Trophoblast cell (in vitro differentiated cells and primary cell): Measurements from ENCODE around the gene EXOSC1.

Source experiments
- DNase-seq, 2 donors: peaks; one replicate each; pipeline ENCODE4 v3.0.0-alpha.2; 2016
- H2AFZ ChIP-seq: 2 replicates; pipeline ENCODE4 v1.6.1; 2013; ENCODE audit warnings: low read length, moderate library complexity, mild to moderate bottlenecking; ENCODE audit not compliant: insufficient read depth, poor library complexity
- H2AK5ac ChIP-seq: 2 replicates; pipeline ENCODE4 v1.6.1; 2013; ENCODE audit warnings: mild to moderate bottlenecking, low read length
- H2BK120ac ChIP-seq: 2 replicates; pipeline ENCODE4 v1.6.1; 2013; ENCODE audit warnings: low read length, mild to moderate bottlenecking, moderate library complexity; ENCODE audit not compliant: insufficient read depth, poor library complexity
- H2BK12ac ChIP-seq: 2 replicates; pipeline ENCODE4 v1.6.1; 2013; ENCODE audit warnings: mild to moderate bottlenecking, low read length, moderate library complexity
- H2BK5ac ChIP-seq: 2 replicates; pipeline ENCODE4 v1.6.1; 2013; ENCODE audit warnings: low read length, low read depth, moderate library complexity, mild to moderate bottlenecking; ENCODE audit not compliant: poor library complexity
- H3K14ac ChIP-seq: 2 replicates; pipeline ENCODE4 v1.6.1; 2013; ENCODE audit warnings: mild to moderate bottlenecking, low read length
- H3K18ac ChIP-seq: 2 replicates; pipeline ENCODE4 v1.6.1; 2013; ENCODE audit warnings: mild to moderate bottlenecking, low read length
- H3K23ac ChIP-seq: 2 replicates; pipeline ENCODE4 v1.6.1; 2013; ENCODE audit warnings: low read length
- H3K27ac ChIP-seq: 2 replicates; pipeline ENCODE4 v1.5.1; 2013; ENCODE audit warnings: low read depth, mild to moderate bottlenecking, inconsistent platforms, low read length, moderate library complexity
- H3K27me3 ChIP-seq: 2 replicates; pipeline ENCODE4 v1.6.1; 2013; ENCODE audit warnings: inconsistent platforms, mild to moderate bottlenecking, low read length, moderate library complexity; ENCODE audit not compliant: insufficient read depth
- H3K36me3 ChIP-seq, 2 experiments: 1 replicate in 1 of 2; 2 replicates in 1 of 2; pipeline ENCODE4 v1.6.1; 2013; ENCODE audit warnings: low read length in 2 of 2, mild to moderate bottlenecking in 2 of 2, moderate library complexity in 1 of 2; ENCODE audit not compliant: insufficient read depth in 2 of 2, control insufficient read depth in 1 of 2
- H3K4ac ChIP-seq: 2 replicates; pipeline ENCODE4 v1.6.1; 2013; ENCODE audit warnings: low read depth, mild to moderate bottlenecking, low read length, moderate library complexity
- H3K4me1 ChIP-seq, 2 experiments: 1 replicate in 1 of 2; 2 replicates in 1 of 2; pipeline ENCODE4 v1.6.1; 2013; ENCODE audit warnings: low read length in 2 of 2, mild to moderate bottlenecking in 2 of 2, moderate library complexity in 1 of 2; ENCODE audit not compliant: insufficient read depth in 2 of 2, control insufficient read depth in 1 of 2
- H3K4me2 ChIP-seq: 2 replicates; pipeline ENCODE4 v1.6.1; 2013; ENCODE audit warnings: inconsistent platforms, mild to moderate bottlenecking, low read length, moderate library complexity
- H3K4me3 ChIP-seq: 2 replicates; pipeline ENCODE4 v1.5.1; 2013; ENCODE audit warnings: mild to moderate bottlenecking, low read depth, low read length, inconsistent platforms
- H3K79me1 ChIP-seq: one replicate; pipeline ENCODE4 v1.6.1; 2013; ENCODE audit warnings: low read length
- H3K79me2 ChIP-seq: 2 replicates; pipeline ENCODE4 v1.6.1; 2013; ENCODE audit warnings: low read length, mild to moderate bottlenecking; ENCODE audit not compliant: control insufficient read depth, insufficient read depth, poor library complexity
- H3K9ac ChIP-seq: 2 replicates; pipeline ENCODE4 v1.6.1; 2013; ENCODE audit warnings: mild to moderate bottlenecking, low read length
- H3K9me3 ChIP-seq: 2 replicates; pipeline ENCODE4 v1.6.1; 2013; ENCODE audit warnings: low read depth, mild to moderate bottlenecking, control low read depth, inconsistent platforms, low read length; ENCODE audit not compliant: insufficient read depth
- H4K12ac ChIP-seq: 2 replicates; pipeline ENCODE4 v1.6.1; 2013; ENCODE audit warnings: low read depth, mild to moderate bottlenecking, low read length, moderate library complexity
- H4K8ac ChIP-seq: 2 replicates; pipeline ENCODE4 v1.6.1; 2013; ENCODE audit warnings: low read depth, mild to moderate bottlenecking, low read length, moderate library complexity
- H4K91ac ChIP-seq: one replicate; pipeline ENCODE4 v1.6.1; 2013; ENCODE audit warnings: low read depth, mild to moderate bottlenecking, low read length, moderate library complexity
- WGBS: extraction: QIAGEN DNeasy Blood & Tissue Kit; methylation state at CpG from one replicate; pipeline ENCODE4 v1.1.7; 2013; ENCODE audit warnings: missing lambda C conversion rate; ENCODE audit not compliant: insufficient read length, insufficient coverage; ENCODE audit errors: extremely low coverage; 5-methylcytosine and 5-hydroxymethylcytosine counted together

Gene EXOSC1

GRCh38 chr10:97434557-97434956, 11.2 kb downstream of the EXOSC1 start:
- no peak overlapping the region for H4K8ac ChIP-seq
- H3K4me3 ChIP-seq = no peak overlapping the region
- no peak overlapping the region for H3K18ac ChIP-seq
- H3K27ac ChIP-seq = no peak overlapping the region
- no peak for DNase-seq
- no peak overlapping the region for H3K14ac ChIP-seq
- no peaks in the 10 kb centered on the region for H3K9me3 ChIP-seq
- no peak overlapping the region for H3K23ac ChIP-seq
- no peak overlapping the region for H3K9ac ChIP-seq
- no peak overlapping the region for H4K91ac ChIP-seq
- no peak overlapping the region for H2BK120ac ChIP-seq
- no peaks in the 10 kb centered on the region for H3K27me3 ChIP-seq
- H2BK5ac ChIP-seq = no peak overlapping the region
- H4K12ac ChIP-seq = no peak overlapping the region
- H2AK5ac ChIP-seq = no peak overlapping the region
- no peak overlapping the region for H2BK12ac ChIP-seq
- no peak overlapping the region for H3K4ac ChIP-seq
- no peak overlapping the region for H2AFZ ChIP-seq
- no CpG with 5 or more reads among the region's 1 CpG for WGBS
- no peaks in the 10 kb centered on the region for H3K79me1 ChIP-seq
- no peaks in the 10 kb centered on the region for H3K79me2 ChIP-seq
- no peak overlapping the region for H3K4me2 ChIP-seq
- H3K36me3 ChIP-seq = peaks cover 40 to 57% of the 10 kb centered on the region in 2 experiments
- no peaks in the 10 kb centered on the region for H3K4me1 ChIP-seq

GRCh38 chr10:97434055-97434454, 11.8 kb downstream of the EXOSC1 start:
- H3K14ac ChIP-seq = no peak overlapping the region
- H2BK5ac ChIP-seq = no peak overlapping the region
- H4K91ac ChIP-seq = no peak overlapping the region
- H3K79me1 ChIP-seq = no peaks in the 10 kb centered on the region
- no peaks in the 10 kb centered on the region for H3K27me3 ChIP-seq
- no peak overlapping the region for H2AK5ac ChIP-seq
- no peak overlapping the region for H3K4me3 ChIP-seq
- no peak overlapping the region for H3K18ac ChIP-seq
- H3K9me3 ChIP-seq = no peaks in the 10 kb centered on the region
- no peak overlapping the region for H3K27ac ChIP-seq
- H2AFZ ChIP-seq = no peak overlapping the region
- H3K36me3 ChIP-seq = peaks cover 42 to 56% of the 10 kb centered on the region in 2 experiments
- no peak overlapping the region for H2BK12ac ChIP-seq
- no peak overlapping the region for H4K12ac ChIP-seq
- H3K4ac ChIP-seq = no peak overlapping the region
- no peaks in the 10 kb centered on the region for H3K4me1 ChIP-seq
- no peak for DNase-seq
- H4K8ac ChIP-seq = no peak overlapping the region
- no peak overlapping the region for H2BK120ac ChIP-seq
- no peak overlapping the region for H3K23ac ChIP-seq
- H3K4me2 ChIP-seq = no peak overlapping the region
- H3K79me2 ChIP-seq = peaks cover 1% of the 10 kb centered on the region
- no peak overlapping the region for H3K9ac ChIP-seq

GRCh38 chr10:97428572-97428981, 17.2 kb downstream of the EXOSC1 start:
- H2AK5ac ChIP-seq = no peak overlapping the region
- H3K4me3 ChIP-seq = no peak overlapping the region
- peaks cover 14% of the 10 kb centered on the region for H3K79me2 ChIP-seq
- H3K23ac ChIP-seq = no peak overlapping the region
- no CpG with 5 or more reads among the region's 4 CpGs for WGBS
- H3K27me3 ChIP-seq = no peaks in the 10 kb centered on the region
- no peaks in the 10 kb centered on the region for H3K9me3 ChIP-seq
- H4K12ac ChIP-seq = no peak overlapping the region
- no peak overlapping the region for H3K14ac ChIP-seq
- no peak overlapping the region for H2BK5ac ChIP-seq
- H3K4ac ChIP-seq = peak overlapping the region; percentile 57
- no peak overlapping the region for H3K9ac ChIP-seq
- no peak for DNase-seq
- H4K8ac ChIP-seq = no peak overlapping the region
- peak overlapping the region; percentile 70 for H3K4me2 ChIP-seq
- no peak overlapping the region for H2AFZ ChIP-seq
- H3K79me1 ChIP-seq = peaks cover 12% of the 10 kb centered on the region
- no peak overlapping the region for H2BK120ac ChIP-seq
- no peak overlapping the region for H3K18ac ChIP-seq
- peaks cover 2 to 5% of the 10 kb centered on the region in 2 experiments for H3K4me1 ChIP-seq
- peaks cover 15 to 25% of the 10 kb centered on the region in 2 experiments for H3K36me3 ChIP-seq
- H3K27ac ChIP-seq = peak overlapping the region; percentile 37
- no peak overlapping the region for H4K91ac ChIP-seq
- no peak overlapping the region for H2BK12ac ChIP-seq

GRCh38 chr10:97427571-97428179, 18.1 kb downstream of the EXOSC1 start:
- peak overlapping the region; percentile 6 for H3K14ac ChIP-seq
- no peaks in the 10 kb centered on the region for H3K27me3 ChIP-seq
- no peak overlapping the region for H4K91ac ChIP-seq
- peak overlapping the region; percentile 29 for H3K4ac ChIP-seq
- H3K79me2 ChIP-seq = peaks cover 14% of the 10 kb centered on the region
- H3K23ac ChIP-seq = no peak overlapping the region
- no peak overlapping the region for H2AK5ac ChIP-seq
- no peak overlapping the region for H3K9ac ChIP-seq
- H3K4me1 ChIP-seq = peaks cover 2 to 5% of the 10 kb centered on the region in 2 experiments
- H3K9me3 ChIP-seq = no peaks in the 10 kb centered on the region
- H3K79me1 ChIP-seq = peaks cover 12% of the 10 kb centered on the region
- H4K8ac ChIP-seq = no peak overlapping the region
- peak overlapping the region; percentile 60 for H3K4me2 ChIP-seq
- no peak overlapping the region for H2BK12ac ChIP-seq
- no CpG with 5 or more reads among the region's 9 CpGs for WGBS
- H2AFZ ChIP-seq = no peak overlapping the region
- H2BK120ac ChIP-seq = no peak overlapping the region
- H3K36me3 ChIP-seq = peaks cover 12 to 21% of the 10 kb centered on the region in 2 experiments
- DNase-seq = peak; percentile 64 to 74
- no peak overlapping the region for H2BK5ac ChIP-seq
- peak overlapping the region; percentile 0 for H4K12ac ChIP-seq
- peak overlapping the region; percentile 34 for H3K4me3 ChIP-seq
- no peak overlapping the region for H3K18ac ChIP-seq
- H3K27ac ChIP-seq = peak overlapping the region; percentile 60
